HL-60/S4 treated with retinoic acid at 250 ng/mL for 4 days and 3 days (cell line): ENCODE data around the gene DPYD.

ENCODE experiments used
- in situ Hi-C: fragments of 300-500 bp; cut with MboI; formaldehyde crosslinking; loops from 2 replicates; pipeline ENCODE4 v1.7.0; 2022; ENCODE audit warnings: low sequenced_read_pairs

The DPYD gene

DNA sequence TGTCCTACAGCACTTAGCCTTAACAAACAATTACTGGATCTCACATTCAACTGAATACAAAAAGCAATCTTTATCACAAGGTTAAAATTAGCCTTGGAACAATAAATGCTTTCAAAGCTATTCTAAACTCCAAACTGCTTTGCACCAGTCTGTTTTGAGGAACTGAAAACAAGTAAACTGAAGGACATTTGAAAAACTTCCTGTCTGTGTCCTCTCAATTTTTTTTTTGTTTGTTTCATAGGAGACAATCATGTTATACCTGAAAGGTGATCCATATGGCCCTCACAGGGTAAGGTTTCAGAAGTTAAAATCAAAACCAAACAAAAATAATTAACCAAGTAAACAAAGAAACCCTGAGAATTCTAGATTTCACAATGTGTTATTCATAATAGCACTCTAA lies 459.1 kb downstream of the DPYD start:
- in situ Hi-C loops = no loop called here

DNA sequence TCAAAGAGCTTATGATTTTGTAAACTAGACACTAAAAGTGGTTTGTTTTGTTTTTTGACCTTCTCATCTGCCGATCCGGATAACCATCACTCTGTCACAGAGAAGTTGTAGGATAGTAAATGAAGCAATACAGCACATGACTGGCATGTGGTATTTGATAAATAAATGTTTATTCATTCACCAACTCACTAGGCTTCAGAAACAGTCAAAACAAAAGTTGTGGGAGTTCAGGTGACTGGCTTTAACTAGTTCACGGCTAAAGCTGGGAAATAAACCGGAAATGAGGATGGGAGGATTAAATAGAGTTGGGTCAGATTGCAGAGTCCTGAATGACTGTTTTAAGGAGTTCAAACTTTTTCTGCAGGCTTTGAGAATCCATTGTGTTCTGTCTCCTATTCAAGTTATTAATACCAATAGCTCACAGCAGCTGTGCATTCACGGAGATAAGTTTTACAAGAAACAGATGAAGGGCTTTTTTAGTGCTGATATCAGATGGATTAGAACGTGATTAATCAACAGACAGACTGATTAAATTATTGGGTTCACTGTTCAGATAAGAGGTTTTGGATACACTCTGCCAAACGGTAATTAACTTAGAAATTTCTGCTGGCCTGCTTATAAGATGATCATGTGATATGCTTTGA lies 463.3 kb downstream of the DPYD start:
- in situ Hi-C loops = no loop called here

DNA sequence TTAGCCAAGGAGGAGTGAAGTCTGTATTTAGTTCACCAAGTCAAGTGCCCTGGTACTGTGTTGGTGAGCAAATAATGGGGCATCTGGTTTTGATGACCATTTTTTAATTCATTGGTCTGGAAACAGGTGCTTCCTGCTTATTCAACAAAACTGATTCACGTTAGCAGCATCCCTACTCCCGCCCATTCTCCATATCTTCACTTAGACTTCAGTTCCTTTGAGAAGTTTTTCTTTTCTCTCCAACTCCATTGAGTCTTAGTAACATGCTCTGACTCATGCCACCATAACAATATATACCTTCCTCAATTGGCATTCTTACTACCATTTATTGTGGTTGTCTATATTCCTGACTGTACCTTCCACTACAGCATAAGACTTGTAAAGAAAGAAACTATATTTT lies 468.9 kb downstream of the DPYD start:
- in situ Hi-C loops = no loop called here

DNA sequence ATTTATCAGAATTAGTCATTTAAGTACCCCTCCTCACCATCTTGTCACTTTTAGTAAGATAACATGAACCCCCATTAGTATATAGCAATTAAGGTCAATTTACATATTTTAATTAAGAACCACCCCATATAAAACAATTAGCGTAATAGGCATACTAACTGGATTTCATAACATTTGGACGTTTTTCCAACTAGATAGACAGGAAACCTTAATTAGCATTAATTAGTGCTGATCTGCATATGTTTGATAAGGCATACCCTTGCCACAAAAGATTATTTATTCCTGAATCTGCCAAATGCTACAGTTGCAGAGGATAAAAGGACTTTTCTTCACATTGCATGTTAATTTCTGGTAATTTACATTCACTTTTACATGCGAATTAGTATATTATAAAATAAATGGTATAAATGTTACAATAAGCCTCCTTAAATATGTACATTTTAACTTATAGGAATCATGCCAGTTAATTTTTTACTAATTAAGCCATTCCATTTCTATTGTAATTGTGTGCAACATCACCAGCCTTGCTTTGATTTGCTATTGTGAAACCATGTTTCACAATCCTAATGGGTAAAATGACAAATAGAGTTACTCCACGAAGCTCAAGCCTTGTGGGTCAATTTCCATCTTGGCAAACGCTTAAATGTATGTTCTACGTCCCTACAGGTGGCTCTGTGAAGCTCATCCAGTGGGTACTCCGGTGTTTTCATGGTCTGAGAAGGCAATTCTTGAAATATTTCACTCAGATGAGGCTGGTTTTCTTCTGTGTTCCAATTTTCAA lies 469.6 kb downstream of the DPYD start:
- in situ Hi-C loops = no loop called here

DNA sequence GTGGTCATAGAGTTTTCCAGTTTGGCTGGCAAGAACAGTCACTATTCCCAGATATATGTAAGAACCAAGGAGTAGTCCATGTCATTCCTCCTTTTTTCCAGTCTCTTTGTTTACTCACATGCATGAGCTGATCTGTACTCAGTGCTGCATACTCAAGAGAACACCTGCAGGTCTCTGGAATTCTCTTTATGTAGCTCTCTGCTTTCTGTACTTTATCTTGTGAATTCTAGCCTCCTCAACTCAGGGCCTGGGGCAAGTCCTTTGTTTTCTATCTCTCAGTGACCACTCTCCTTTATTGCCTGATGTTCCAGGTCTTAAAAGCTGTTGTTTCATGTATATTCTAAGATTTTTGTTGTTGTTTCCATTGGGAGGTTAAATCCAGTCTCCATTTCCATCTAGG lies 478.9 kb downstream of the DPYD start:
- in situ Hi-C loops = no loop called here

DNA sequence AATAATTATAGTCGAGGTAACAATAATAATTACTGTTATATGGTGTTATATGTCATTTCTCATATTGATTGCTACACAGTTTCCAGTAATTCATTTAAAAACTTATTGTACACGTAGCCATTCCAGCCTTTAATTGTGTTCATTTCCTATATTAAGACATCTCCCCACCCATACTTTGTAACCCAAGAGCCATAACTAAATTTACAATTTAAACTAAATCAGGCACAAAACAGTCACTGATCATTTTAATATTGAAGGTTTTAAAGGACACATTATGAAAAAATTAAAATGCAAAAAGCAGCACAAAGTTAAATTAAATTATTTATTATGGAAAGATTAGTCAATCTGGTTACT lies 487.0 kb downstream of the DPYD start:
- in situ Hi-C loops = no loop called here

DNA sequence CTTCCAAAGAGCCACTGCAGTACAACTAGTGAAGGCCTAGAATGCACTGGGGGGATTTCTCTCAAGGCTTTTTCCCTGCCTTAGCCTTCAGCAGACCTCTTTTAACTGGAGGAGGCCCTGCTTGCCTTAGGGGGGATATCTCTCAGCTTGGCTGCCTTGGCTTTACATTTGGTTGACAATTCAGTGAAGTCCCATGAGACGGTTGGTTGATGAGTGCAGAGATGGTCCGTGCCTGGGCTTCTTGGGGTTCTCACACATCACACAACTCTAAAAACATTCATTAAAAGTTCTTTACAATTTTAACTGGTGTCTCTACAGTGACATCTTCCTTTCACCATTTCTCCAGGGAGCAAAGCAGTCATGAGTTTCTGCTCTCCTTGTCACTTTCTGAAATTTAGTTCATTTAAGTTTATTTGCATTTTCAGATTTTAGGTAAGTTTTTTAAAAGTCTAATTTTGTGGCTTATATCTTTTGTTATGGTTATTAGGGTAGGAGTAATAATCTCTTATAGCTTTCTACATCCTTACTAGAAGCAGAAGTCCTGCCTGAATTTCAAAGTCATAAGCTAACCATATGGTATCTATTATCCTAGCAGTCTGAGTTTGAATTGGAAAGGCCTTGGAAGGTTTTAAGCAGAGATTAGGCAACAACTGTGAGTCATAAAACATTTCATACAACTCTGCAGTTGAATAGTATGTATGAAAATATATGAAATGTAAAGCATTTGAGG lies 487.6 kb downstream of the DPYD start:
- in situ Hi-C loops = no loop called here

DNA sequence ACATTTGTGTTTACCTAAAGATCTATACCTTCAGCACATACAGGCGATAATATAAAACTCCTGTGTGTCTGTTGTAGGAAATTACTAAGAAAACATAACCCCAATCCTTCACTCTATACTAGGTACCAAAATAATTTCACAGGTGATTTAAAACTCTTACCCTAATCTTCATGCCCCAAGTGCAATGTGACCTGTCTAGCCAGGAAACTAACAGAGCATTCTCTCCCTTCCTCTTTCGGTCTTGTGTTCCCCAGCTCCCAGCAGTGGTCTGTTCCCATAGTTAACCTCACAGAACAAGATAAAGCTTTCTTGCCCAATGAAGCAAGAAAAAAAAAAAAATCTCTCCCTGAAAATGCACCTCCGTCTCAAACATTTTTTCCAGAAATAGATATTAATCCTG lies 493.5 kb downstream of the DPYD start:
- in situ Hi-C loops = no loop called here

DNA sequence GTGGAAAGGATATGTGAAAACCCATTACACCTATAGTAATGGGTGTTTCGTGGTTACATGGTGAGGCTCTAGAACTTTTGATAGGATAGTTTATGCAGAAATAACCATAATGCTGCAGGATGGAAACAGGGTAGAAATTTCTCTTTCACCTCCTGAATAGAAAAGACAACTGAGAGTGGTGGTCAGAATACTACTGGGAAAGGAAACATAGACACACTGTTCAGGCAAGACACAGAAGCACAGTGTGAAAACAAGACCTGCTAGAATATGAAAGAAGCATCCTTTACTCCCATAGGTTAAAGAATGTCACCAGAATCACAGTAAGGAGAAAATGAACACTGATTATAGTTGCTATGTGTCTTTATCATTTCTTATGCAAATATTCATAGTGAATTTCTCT lies 496.6 kb downstream of the DPYD start:
- in situ Hi-C loops = no loop called here

DNA sequence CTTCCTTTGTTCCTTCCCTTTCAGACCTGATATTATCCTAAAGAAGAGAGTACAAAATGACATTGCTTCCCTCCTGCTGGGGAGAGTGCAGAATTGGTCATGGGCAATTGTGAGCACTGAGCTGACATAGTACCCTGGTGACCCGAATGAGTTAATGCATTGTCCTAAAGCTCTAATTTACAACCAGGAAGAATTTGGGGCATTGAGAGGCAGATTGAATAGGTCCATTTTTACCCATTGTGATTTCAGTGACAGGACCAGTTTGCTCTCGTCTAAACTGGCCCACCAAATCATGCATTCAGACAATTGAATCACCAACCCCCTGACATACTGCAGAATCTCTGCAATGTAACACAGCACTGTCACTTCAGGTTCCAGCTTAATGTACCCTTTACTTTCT lies 497.4 kb downstream of the DPYD start:
- in situ Hi-C loops = no loop called here

DNA sequence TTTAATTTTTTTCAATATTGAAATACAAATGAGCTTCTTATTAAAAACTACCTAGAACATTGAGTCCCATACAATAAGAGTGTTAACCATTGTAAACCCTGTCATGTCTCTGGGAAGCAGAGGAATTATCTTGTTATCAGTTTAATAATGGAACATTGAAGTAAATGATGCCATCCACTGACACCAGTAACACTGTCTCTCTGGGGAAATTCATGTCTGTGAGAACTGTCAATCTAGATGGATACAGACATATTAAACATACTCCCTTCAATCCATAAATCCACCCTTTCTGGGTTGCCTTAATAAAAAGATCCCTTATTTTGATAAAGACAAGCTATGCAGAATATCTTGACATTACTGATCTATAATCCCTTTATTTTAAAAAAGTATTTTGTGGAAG lies 503.2 kb downstream of the DPYD start:
- in situ Hi-C loops = no loop called here

DNA sequence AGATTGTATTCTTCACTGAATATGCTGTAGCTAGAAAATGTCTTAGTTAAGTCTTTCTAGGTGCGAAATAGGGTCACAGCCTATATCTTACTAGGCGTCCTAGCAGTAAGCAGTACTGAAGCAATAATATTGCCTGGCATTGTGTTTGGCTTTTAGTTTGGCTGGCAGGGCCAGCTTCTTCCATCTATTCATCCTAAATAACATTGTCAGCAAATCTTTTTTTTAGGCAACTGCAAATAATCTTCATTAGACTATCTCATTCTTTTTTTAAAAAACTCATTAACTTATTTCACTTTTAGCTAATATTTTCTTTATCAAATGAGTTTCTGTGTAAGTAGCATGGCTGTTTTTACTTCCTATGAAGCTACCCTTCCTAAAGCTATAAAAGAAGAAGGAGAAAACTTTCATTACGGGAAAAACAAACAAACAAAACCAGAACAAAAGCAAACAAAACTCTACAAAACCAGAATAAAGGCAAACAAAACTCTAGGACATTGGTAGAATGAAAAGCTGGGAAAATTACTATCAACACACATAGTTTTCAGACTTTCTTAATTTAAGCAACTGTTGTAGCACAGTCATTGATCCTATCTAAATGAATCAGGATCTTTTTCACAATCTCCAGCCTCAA lies 506.0 kb downstream of the DPYD start:
- in situ Hi-C loops = no loop called here

DNA sequence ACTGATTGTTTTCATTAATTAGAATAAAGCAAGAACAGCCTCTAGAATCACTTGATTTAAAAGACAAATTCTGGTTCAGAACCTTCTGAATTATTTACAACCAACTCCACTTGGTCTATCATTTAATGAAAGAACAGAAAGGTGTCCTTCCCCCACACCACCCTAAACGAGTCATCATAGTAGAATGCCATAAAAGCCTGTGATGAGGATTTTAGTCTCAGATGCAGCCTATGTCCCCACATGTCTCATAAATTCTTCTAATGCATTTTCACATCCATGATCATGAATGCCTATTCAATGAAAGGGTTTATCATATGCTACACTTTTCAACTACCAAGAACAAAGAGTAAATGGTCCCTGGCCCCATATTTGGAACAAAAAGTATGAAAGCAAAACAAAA lies 508.1 kb downstream of the DPYD start:
- in situ Hi-C loops = no loop called here

DNA sequence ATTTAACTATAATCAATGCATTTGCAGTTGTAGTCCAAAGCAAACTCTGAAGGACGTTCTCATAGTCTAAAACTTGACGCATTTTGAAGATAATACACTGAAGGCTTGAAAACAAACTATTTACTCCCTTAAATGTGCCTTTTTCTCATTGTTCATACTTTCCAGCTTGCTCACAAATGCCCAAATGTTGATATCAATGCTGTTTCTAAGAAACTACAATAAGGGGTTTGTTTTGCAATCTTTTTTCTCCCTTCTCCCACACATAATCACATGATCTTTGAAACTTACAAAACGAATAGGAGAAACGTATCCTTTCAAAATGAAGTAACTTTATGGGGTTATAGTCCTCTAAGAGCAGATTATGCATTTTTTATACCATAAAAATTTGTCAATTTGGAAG lies 508.7 kb downstream of the DPYD start:
- in situ Hi-C loops = no loop called here

DNA sequence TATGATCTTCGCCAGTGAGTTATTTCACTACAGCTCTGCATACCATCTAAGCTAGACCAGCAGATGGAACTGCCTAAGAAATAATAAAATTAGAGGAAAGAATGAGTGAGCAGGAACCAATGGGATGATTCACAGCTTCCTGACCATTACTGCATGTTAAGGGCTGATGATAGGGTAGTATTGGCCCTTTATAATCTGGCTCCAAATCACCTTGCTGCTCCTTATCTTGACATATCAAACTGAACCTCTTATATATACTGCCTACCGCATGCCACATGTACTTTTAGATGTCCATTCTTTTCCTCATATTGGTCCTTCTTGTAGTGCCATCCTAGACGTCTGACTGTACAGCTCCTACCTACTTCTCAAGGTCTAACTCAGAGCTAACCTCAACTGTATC lies 524.4 kb downstream of the DPYD start:
- in situ Hi-C loops = no loop called here

DNA sequence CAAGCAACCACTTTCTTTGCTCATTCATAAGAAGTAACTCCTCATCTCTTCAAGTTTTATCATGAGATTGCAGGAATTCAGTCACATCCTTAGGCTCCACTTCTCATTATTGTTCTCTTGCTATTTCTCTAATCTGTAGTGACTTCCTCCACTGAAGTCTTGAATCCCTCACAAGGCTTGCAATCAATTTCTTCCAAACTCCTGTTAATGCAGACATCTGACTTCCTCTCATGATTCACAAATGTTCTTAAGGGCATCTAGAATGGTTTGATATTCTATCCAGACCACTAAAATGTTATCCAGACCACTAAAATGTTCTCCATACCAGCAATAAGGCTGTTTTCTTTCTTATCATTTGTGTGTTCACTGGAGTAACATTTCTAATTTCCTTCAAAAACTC lies 528.1 kb downstream of the DPYD start:
- in situ Hi-C loops = no loop called here

DNA sequence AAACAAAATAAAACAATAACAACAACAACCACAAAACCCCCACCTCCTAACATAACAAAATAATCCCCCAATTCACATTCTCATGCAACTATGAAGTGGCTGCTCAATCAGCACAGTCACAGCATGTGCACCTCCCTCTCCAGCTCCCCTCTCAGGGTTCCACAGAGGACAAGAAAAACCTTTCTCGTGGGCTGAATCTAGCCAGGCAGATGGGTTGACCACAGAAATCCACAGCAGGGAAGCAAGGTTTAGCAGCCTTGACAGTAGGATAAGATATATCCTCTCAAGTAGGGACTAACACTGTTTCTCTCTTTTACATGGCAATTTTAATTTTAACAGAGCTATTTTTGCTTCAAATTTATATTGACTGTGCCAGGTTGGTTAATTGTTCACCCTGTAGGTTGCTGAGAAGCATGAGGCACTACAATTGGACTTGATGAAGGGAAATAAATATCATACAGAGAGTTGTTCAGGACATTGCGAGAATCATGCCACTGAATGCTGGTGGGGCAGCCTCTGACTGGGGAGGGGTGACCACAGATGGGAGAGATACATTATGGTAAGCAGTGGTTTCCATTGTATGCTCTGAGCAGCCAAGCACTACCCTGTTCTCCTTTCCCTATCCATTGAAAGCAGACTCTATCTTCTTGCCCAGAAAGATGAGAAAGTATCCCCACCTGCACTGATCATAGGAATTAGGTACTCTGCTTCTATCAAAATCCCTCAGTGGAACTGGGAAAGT lies 535.1 kb downstream of the DPYD start:
- in situ Hi-C loops = no loop called here

DNA sequence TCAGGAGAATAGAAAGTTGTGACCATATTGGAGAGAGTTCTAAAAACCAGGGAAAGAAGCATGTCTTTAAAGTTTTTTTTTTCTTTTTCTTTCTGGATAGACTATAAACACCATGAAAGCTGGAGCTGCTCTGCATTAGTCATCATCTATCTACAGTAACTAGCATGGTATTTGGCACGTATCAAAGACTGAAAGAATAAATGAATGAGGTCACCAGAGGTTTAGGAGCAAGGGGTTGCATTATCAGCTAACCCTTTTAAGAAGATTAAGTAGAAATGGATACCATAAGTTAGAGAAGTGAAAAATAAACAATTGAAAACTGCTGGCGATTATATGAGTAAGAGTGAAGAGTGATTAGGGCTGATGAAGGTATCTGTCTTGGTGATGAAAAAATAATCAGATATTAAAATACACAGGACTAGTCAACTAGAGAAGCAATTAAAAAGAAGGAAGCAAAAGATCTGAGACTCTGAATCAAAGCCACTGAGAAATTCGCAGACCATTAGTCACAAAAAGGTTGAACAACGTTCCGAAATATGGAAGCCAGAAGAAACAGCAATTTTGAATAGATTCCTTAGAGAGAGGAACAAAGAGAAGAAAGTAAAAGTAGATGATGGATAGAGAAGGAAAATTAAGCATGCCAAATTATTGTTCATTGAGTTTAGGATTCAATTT lies 536.4 kb downstream of the DPYD start:
- in situ Hi-C loops = no loop called here

DNA sequence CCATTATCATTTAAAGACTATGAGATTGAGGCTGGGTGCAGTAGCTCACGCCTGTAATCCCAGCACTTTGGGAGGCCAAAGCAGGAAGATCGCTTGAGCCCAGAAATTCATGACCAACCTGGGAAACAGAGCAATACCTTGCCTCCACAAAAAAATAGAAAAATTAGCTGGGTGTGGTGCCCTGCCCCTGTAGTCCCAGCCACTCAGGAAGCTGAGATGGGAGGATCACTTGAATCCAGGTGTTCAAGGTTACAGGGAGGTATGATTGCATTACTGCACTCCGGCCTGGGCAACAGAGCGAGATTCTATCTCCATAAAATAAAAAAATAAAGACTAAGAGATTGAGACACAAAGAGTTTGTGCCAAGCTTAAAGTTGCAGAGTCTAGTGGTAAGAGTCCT lies 537.0 kb downstream of the DPYD start:
- in situ Hi-C loops = no loop called here

DNA sequence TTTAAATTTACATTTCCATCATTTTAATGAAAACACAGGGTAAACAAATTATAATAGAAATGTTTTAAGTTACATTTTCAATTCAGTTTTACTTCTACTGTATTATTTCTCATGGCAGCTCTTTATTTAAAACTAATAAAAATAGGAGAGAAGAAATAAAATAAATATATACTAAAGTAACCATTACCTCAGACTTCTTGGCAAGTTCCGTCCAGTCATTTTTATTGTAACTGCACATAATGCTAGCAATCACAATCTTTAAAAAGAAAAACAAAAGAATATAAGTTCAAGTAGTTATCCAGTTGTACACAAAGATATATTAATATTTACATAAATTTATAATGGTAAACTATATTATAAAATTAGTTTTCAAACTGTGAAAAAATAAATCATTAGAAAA lies 538.6 kb downstream of the DPYD start:
- in situ Hi-C loops = no loop called here
